Measurements from ENCODE around the gene RRP8. TPM values are rescaled to one million over a fixed set of nuclear protein-coding genes. Genes with fewer than 3 reads are reported as not detected.

Gene RRP8
- total and polyA plus RNA-seq, 10 of the 15 experiments (the other 5 are each of a cell fraction or from before 2014, with no cell fraction given) = 4.7 to 51.2 (median 23.9) TPM

DNA sequence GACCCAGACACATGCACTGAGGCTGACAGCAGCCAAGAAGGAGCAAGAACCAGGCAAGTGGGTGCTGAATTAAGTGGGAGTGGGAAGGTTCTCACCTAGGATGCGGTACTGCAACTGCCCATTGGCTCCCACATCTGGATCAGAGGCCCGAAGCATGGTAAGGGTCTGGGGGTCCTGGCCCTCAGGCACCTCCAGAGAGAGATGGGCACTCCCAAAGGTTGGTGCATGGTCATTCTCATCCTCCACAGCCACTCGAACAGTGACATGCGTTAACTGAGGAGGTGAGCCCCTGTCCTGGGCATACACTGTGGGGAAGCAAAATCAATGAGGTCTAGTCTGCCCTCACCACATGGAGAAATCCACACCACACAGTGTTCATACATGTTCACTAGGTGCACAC lies 25.1 kb upstream of the RRP8 start (continued):
- TF ChIP-seq IRF5 (IDR thresholded peaks at IDR 0.05; ENCODE audit: borderline replicate concordance) (no peak), BHLHE40 (IDR thresholded peaks at IDR 0.05; ENCODE audit: borderline replicate concordance in 1 of 2, low read depth in 2 of 2, low read length in 1 of 2) (no peak), ZNF274 (IDR thresholded peaks at IDR 0.05; ENCODE audit: insufficient read depth, insufficient read length) (no peak), EGR1 (IDR thresholded peaks at IDR 0.05; ENCODE audit: borderline replicate concordance in 1 of 2, low read depth in 2 of 2, low read length in 2 of 2) (no peak), WRNIP1 (IDR thresholded peaks at IDR 0.05; ENCODE audit: borderline replicate concordance, low read depth, low read length) (no peak), RCOR1 (conservative IDR thresholded peaks at IDR 0.05; ENCODE audit: low read depth, low read length) (no peak), KLF5 (IDR thresholded peaks at IDR 0.05; ENCODE audit: partially characterized antibody) (no peak), ZBTB40 (IDR thresholded peaks at IDR 0.05; ENCODE audit: borderline replicate concordance) (no peak), YY1 (IDR thresholded peaks at IDR 0.05; ENCODE audit: low read depth, low read length) (no peak), ZSCAN29 (IDR thresholded peaks at IDR 0.05) (no peak), RAD21 (IDR thresholded peaks at IDR 0.05; ENCODE audit: insufficient read depth, low read depth, low read length) (no peak), TBL1XR1 (IDR thresholded peaks at IDR 0.05; ENCODE audit: low read depth, low read length) (no peak)
- TF ChIP-seq, protein P1, sequence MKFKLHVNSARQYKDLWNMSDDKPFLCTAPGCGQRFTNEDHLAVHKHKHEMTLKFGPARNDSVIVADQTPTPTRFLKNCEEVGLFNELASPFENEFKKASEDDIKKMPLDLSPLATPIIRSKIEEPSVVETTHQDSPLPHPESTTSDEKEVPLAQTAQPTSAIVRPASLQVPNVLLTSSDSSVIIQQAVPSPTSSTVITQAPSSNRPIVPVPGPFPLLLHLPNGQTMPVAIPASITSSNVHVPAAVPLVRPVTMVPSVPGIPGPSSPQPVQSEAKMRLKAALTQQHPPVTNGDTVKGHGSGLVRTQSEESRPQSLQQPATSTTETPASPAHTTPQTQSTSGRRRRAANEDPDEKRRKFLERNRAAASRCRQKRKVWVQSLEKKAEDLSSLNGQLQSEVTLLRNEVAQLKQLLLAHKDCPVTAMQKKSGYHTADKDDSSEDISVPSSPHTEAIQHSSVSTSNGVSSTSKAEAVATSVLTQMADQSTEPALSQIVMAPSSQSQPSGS (IDR thresholded peaks at IDR 0.05; ENCODE audit: low read length) = no peak

All from GM12878 (cell line).